ENCODE data around the gene SFXN5.
"Not testable (repeated sequence)": the region's sequence is repeated elsewhere in the genome, so short reads cannot be mapped to it uniquely, and the experiment has no call there.

SFXN5 gene

GRCh38 chr2:73071360-73072128, at the start of gene SFXN5:
Gene SFXN5 (minus strand): TSS chr2:73071712. CDS start chr2:73071705, 7 bp downstream.
- DNase-seq, result peak; percentile 95

GRCh38 chr2:73119611-73120239, 48.2 kb upstream of the SFXN5 start:
- DNase-seq, result not testable (repeated sequence)

- no peak for DNase-seq
Measured at GRCh38 chr2:73117441-73117840, 45.9 kb upstream of the SFXN5 start.

- DNase-seq, result no peak
Measured at GRCh38 chr2:73116182-73116960, 44.9 kb upstream of the SFXN5 start.

GRCh38 chr2:73114273-73114867, 42.9 kb upstream of the SFXN5 start:
- DNase-seq, result no peak

GRCh38 chr2:73112913-73113854, 41.7 kb upstream of the SFXN5 start, which contains the start of gene RAB11FIP5:
Gene RAB11FIP5 (minus strand): TSS chr2:73112948. CDS start chr2:73112777, 171 bp downstream.
- peak; percentile 70 for DNase-seq

- DNase-seq, result no peak
Measured at GRCh38 chr2:73112026-73112912, 40.8 kb upstream of the SFXN5 start.

GRCh38 chr2:73111073-73112025, 39.8 kb upstream of the SFXN5 start:
- DNase-seq, result no peak

GRCh38 chr2:73110168-73111072, 38.9 kb upstream of the SFXN5 start:
- DNase-seq, result no peak

- no peak for DNase-seq
Measured at GRCh38 chr2:73109431-73110167, 38.1 kb upstream of the SFXN5 start.

- DNase-seq, result no peak
Measured at GRCh38 chr2:73107211-73107926, 35.9 kb upstream of the SFXN5 start.

- no peak for DNase-seq
Measured at GRCh38 chr2:73106791-73107190, 35.3 kb upstream of the SFXN5 start.

- no peak for DNase-seq
Measured at GRCh38 chr2:73105511-73105971, 34.0 kb upstream of the SFXN5 start.

GRCh38 chr2:73104933-73105332, 33.4 kb upstream of the SFXN5 start:
- DNase-seq, result no peak

GRCh38 chr2:73103018-73103542, 31.6 kb upstream of the SFXN5 start:
- DNase-seq, result no peak

- no peak for DNase-seq
Measured at GRCh38 chr2:73101626-73102256, 30.2 kb upstream of the SFXN5 start.
